H1 (cell line): Measurements from ENCODE around the gene PTPN22. TPM values are rescaled to one million over a fixed set of nuclear protein-coding genes. Genes with fewer than 3 reads are reported as not detected.

ENCODE experiments used
- CTCF ChIA-PET: fragments of 300-600 bp; sonication (Branson Sonifier 250); formaldehyde crosslinking; loops from one replicate; lab custom pipeline; 2021; ENCODE audit not compliant: partially characterized antibody; lab: Charles Lee
- POLR2A ChIA-PET: fragments of 300-600 bp; sonication (Branson Sonifier 250); formaldehyde crosslinking; loops from one replicate; lab custom pipeline; 2021; ENCODE audit warnings: inconsistent platforms; ENCODE audit not compliant: partially characterized antibody; lab: Charles Lee
- DNase-seq, 2 experiments: peaks; one replicate each; pipeline versions ENCODE4 v3.0.0 to v3.0.0-alpha.2; 2010 to 2022; ENCODE audit warnings: low spot score in 2 of 2, low read depth in 1 of 2, mixed read lengths in 1 of 2
- FAIRE-seq: peaks from 2 replicates; lab custom pipeline; 2011; peaks lifted over from hg19 to GRCh38; lab: Jason Lieb, UNC
- H2AFZ ChIP-seq: 2 replicates; pipeline ENCODE4 v1.8.1; 2012; ENCODE audit warnings: low read length, inconsistent platforms
- H2AK5ac ChIP-seq: 2 replicates; pipeline ENCODE4 v1.6.1; 2013; ENCODE audit warnings: low read depth, low read length
- H2BK120ac ChIP-seq: replicated peaks from 2 replicates; pipeline ENCODE3; 2013; ENCODE audit warnings: low read depth, low read length, inconsistent platforms
- H2BK12ac ChIP-seq: 2 replicates; pipeline ENCODE4 v1.6.1; 2013; ENCODE audit warnings: low read depth, low read length
- H2BK15ac ChIP-seq: 2 replicates; pipeline ENCODE4 v1.6.1; 2013; ENCODE audit warnings: low read length
- H2BK20ac ChIP-seq: 2 replicates; pipeline ENCODE4 v1.6.1; 2013; ENCODE audit warnings: low read length
- H2BK5ac ChIP-seq: 2 replicates; pipeline ENCODE4 v1.6.1; 2013; ENCODE audit warnings: low read depth, low read length
- H3K14ac ChIP-seq: 2 replicates; pipeline ENCODE4 v1.6.1; 2013; ENCODE audit warnings: inconsistent platforms; ENCODE audit not compliant: insufficient read length
- H3K18ac ChIP-seq: 2 replicates; pipeline ENCODE4 v1.6.1; 2013; ENCODE audit warnings: low read length; ENCODE audit errors: extremely low read depth
- H3K23ac ChIP-seq: 2 replicates; pipeline ENCODE4 v1.6.1; 2013; ENCODE audit warnings: inconsistent platforms; ENCODE audit not compliant: insufficient read length
- H3K23me2 ChIP-seq: 2 replicates; pipeline ENCODE4 v1.6.1; 2013; ENCODE audit warnings: low read depth, low read length
- H3K27ac ChIP-seq: 2 replicates; pipeline ENCODE4 v1.6.1; 2011; ENCODE audit warnings: low read depth, low read length, inconsistent platforms
- H3K27me3 ChIP-seq, 4 experiments: replicated peaks in 1 of 4; 1 replicate in 1 of 4; 2 replicates in 3 of 4; pipeline versions ENCODE4 v1.6.1 to v1.8.1; 2011 to 2013; ENCODE audit warnings: low read length in 3 of 4, mild to moderate bottlenecking in 3 of 4, inconsistent platforms in 2 of 4, mixed read lengths in 2 of 4, moderate library complexity in 1 of 4; ENCODE audit not compliant: control insufficient read depth in 3 of 4, insufficient read depth in 3 of 4; ENCODE audit errors: extremely low read depth in 1 of 4
- H3K36me3 ChIP-seq, 4 experiments: 2 replicates each; pipeline versions ENCODE4 v1.6.1 to v1.8.1; 2011 to 2013; ENCODE audit warnings: mild to moderate bottlenecking in 4 of 4, low read length in 3 of 4, moderate library complexity in 2 of 4, control low read depth in 1 of 4, inconsistent platforms in 1 of 4; ENCODE audit not compliant: insufficient read depth in 4 of 4, control insufficient read depth in 2 of 4
- H3K4ac ChIP-seq: replicated peaks from 2 replicates; pipeline ENCODE3; 2013; ENCODE audit warnings: low read length, low read depth, mixed read lengths, inconsistent platforms; ENCODE audit not compliant: insufficient read length
- H3K4me1 ChIP-seq, 4 experiments: replicated peaks in 1 of 4; 1 replicate in 1 of 4; 2 replicates in 3 of 4; pipeline versions ENCODE4 v1.6.1 to v1.8.1; 2011 to 2013; ENCODE audit warnings: low read length in 3 of 4, inconsistent platforms in 2 of 4, mixed read lengths in 1 of 4; ENCODE audit not compliant: insufficient read depth in 4 of 4, control insufficient read depth in 3 of 4
- H3K4me2 ChIP-seq, 2 experiments: 2 replicates each; pipeline versions ENCODE4 v1.6.1 to v1.8.1; 2011 to 2013; ENCODE audit warnings: low read depth in 2 of 2, low read length in 2 of 2, control low read depth in 1 of 2, inconsistent platforms in 1 of 2, mild to moderate bottlenecking in 1 of 2; ENCODE audit not compliant: insufficient read depth in 1 of 2
- H3K4me3 ChIP-seq, 4 experiments: fragments of 200-600, 300-600 bp in 1 of 4; sonication (generic), shearing (Covaris generic), sonication (Bioruptor Twin) in 1 of 4; 2 replicates each; pipeline versions ENCODE4 v1.5.1 to v1.8.1; 2011 to 2016; ENCODE audit warnings: low read length in 4 of 4, low read depth in 3 of 4, control low read depth in 2 of 4, inconsistent platforms in 2 of 4, mild to moderate bottlenecking in 2 of 4, mixed read lengths in 1 of 4, moderate library complexity in 1 of 4; ENCODE audit not compliant: insufficient read depth in 2 of 4; ENCODE audit errors: extremely low read depth in 1 of 4
- H3K56ac ChIP-seq: replicated peaks from 2 replicates; pipeline ENCODE3; 2013; ENCODE audit warnings: low read depth, mild to moderate bottlenecking, mixed read lengths, low read length, inconsistent platforms; ENCODE audit not compliant: insufficient read length
- H3K79me1 ChIP-seq: 2 replicates; pipeline ENCODE4 v1.6.1; 2013; ENCODE audit warnings: low read depth, low read length, control low read depth
- H3K79me2 ChIP-seq, 2 experiments: 2 replicates each; pipeline versions ENCODE4 v1.6.1 to v1.8.1; 2012 to 2013; ENCODE audit warnings: low read length in 2 of 2, mild to moderate bottlenecking in 2 of 2, inconsistent platforms in 1 of 2; ENCODE audit not compliant: insufficient read depth in 2 of 2, control insufficient read depth in 1 of 2
- H3K9ac ChIP-seq, 4 experiments: replicated peaks in 1 of 4; 1 replicate in 1 of 4; 2 replicates in 3 of 4; pipeline versions ENCODE4 v1.6.1 to v1.8.1; 2011 to 2013; ENCODE audit warnings: low read depth in 3 of 4, low read length in 3 of 4, control low read depth in 2 of 4, mild to moderate bottlenecking in 2 of 4, moderate library complexity in 2 of 4, inconsistent platforms in 1 of 4; ENCODE audit errors: extremely low read depth in 1 of 4
- H3K9me3 ChIP-seq, 2 experiments: 2 replicates each; pipeline versions ENCODE4 v1.6.1 to v1.8.1; 2012 to 2013; ENCODE audit warnings: mild to moderate bottlenecking in 2 of 2, moderate library complexity in 2 of 2, control low read depth in 1 of 2, inconsistent platforms in 1 of 2, low read depth in 1 of 2, low read length in 1 of 2, mixed read lengths in 1 of 2; ENCODE audit not compliant: insufficient read depth in 2 of 2
- H4K20me1 ChIP-seq, 2 experiments: replicated peaks in 1 of 2; 2 replicates each; pipeline versions ENCODE3 to v1.8.1; 2011 to 2013; ENCODE audit warnings: inconsistent platforms in 2 of 2, low read length in 2 of 2, mild to moderate bottlenecking in 1 of 2; ENCODE audit not compliant: insufficient read depth in 2 of 2, control insufficient read depth in 1 of 2
- H4K5ac ChIP-seq: 2 replicates; pipeline ENCODE4 v1.6.1; 2013; ENCODE audit warnings: low read length, low read depth, mixed read lengths, inconsistent platforms; ENCODE audit not compliant: insufficient read length
- H4K8ac ChIP-seq: 2 replicates; pipeline ENCODE4 v1.8.0; 2013; ENCODE audit warnings: mild to moderate bottlenecking, moderate library complexity, low read length, inconsistent platforms; ENCODE audit not compliant: insufficient read depth; ENCODE audit errors: extremely low read depth
- H4K91ac ChIP-seq: replicated peaks from 2 replicates; pipeline ENCODE3; 2013; ENCODE audit warnings: low read length, mixed read lengths, inconsistent platforms; ENCODE audit not compliant: insufficient read length
- CHD1 ChIP-seq: IDR thresholded peaks from 2 replicates; pipeline ENCODE4 v1.6.1; 2012; ENCODE audit warnings: low read depth, low read length, improper control_type of control experiment
- EP300 ChIP-seq, 2 experiments: IDR thresholded peaks; 1 replicate in 1 of 2; 2 replicates in 1 of 2; pipeline ENCODE4 v1.6.1; 2011 to 2012; ENCODE audit warnings: low read depth in 2 of 2, low read length in 2 of 2, mild to moderate bottlenecking in 2 of 2, borderline replicate concordance in 1 of 2, inconsistent platforms in 1 of 2, moderate library complexity in 1 of 2
- GTF2F1 ChIP-seq: IDR thresholded peaks from 2 replicates; pipeline ENCODE4 v1.6.1; 2012; ENCODE audit warnings: low read depth, low read length, improper control_type of control experiment, borderline replicate concordance
- JUND ChIP-seq: IDR thresholded peaks from 2 replicates; pipeline ENCODE4 v1.6.1; 2011; ENCODE audit warnings: mild to moderate bottlenecking, improper control_type of control experiment, low read length
- NANOG ChIP-seq: IDR thresholded peaks from 2 replicates; pipeline ENCODE4 v1.6.1; 2011; ENCODE audit warnings: low read length, low read depth, mild to moderate bottlenecking, inconsistent platforms; ENCODE audit not compliant: insufficient read depth, poor library complexity, severe bottlenecking
- NRF1 ChIP-seq: IDR thresholded peaks from 2 replicates; pipeline ENCODE4 v1.6.1; 2011; ENCODE audit warnings: mild to moderate bottlenecking, low read depth, low read length, improper control_type of control experiment
- POLR2A ChIP-seq, 2 experiments: IDR thresholded peaks; 1 replicate in 1 of 2; 2 replicates in 1 of 2; pipeline ENCODE4 v1.6.1; 2011; ENCODE audit warnings: low read depth in 2 of 2, low read length in 2 of 2, mild to moderate bottlenecking in 2 of 2; ENCODE audit errors: control extremely low read depth in 1 of 2
- SIN3A ChIP-seq, 2 experiments: IDR thresholded peaks in 1 of 2; conservative IDR thresholded peaks in 1 of 2; 2 replicates each; pipeline ENCODE4 v1.6.1; 2011 to 2012; ENCODE audit warnings: low read length in 2 of 2, improper control_type of control experiment in 1 of 2, low read depth in 1 of 2, mild to moderate bottlenecking in 1 of 2
- WGBS, 2 experiments: shearing (Covaris generic) in 1 of 2; methylation state at CpG; one replicate each; pipeline versions ENCODE4 v1.1.6 to v1.1.7; 2013 to 2015; ENCODE audit warnings: low lambda C conversion rate in 2 of 2, mixed read lengths in 2 of 2, inconsistent platforms in 1 of 2, low coverage in 1 of 2, missing lambda C conversion rate in 1 of 2; ENCODE audit not compliant: insufficient replicate concordance in 2 of 2, insufficient coverage in 1 of 2, insufficient read length in 1 of 2; ENCODE audit errors: extremely low coverage in 1 of 2, missing lambda C conversion rate in 1 of 2; 5-methylcytosine and 5-hydroxymethylcytosine counted together
- polyA plus RNA-seq, 7 experiments: library from polyadenylated mRNA; depleted of rRNA in 3 of 7; stranded (reverse) in 5 of 7; unstranded in 2 of 7; fragments of >200 nt in 5 of 7; fragments of 200-250 nt in 2 of 7; gene quantifications; 1 replicate in 5 of 7; 2 replicates in 1 of 7; 4 replicates in 1 of 7; pipeline versions ENCODE4 v1.2.1 to v1.2.3, GENCODE V29; 2011 to 2013; ENCODE audit warnings: missing spikeins in 2 of 7, mixed read lengths in 2 of 7
- total RNA-seq: library from RNA; stranded (reverse); fragmentation: NEBNext Ultra II Directional; extraction: Animal tissue kit (Norgen Biotek cat#: 25700); gene quantifications from 2 replicates; pipeline ENCODE4 v1.2.1, GENCODE V29; 2021
- TF ChIP-seq, protein P1 (sequence below), 3 experiments: IDR thresholded peaks; 1 replicate in 2 of 3; 2 replicates in 1 of 3; pipeline versions ENCODE4 v1.5.1 to v1.6.1; 2011; ENCODE audit warnings: low read length in 3 of 3, mild to moderate bottlenecking in 3 of 3, inconsistent platforms in 2 of 3, low read depth in 1 of 3, moderate library complexity in 1 of 3; ENCODE audit not compliant: insufficient read depth in 1 of 3; ENCODE audit errors: control extremely low read depth in 1 of 3
- TF ChIP-seq, protein P2 (sequence below): IDR thresholded peaks from 2 replicates; pipeline ENCODE4 v1.6.1; 2011; ENCODE audit warnings: low read length, improper control_type of control experiment

Gene PTPN22
- total and polyA plus RNA-seq, 2 of the 8 experiments (the other 6 are each of a cell fraction or from before 2014, with no cell fraction given) = not detected

GRCh38 chr1:113860891-113861290 is 10.6 kb downstream of the PTPN22 start:
- no peak overlapping the region for H2BK5ac ChIP-seq
- ChIA-PET CTCF (interaction anchor here (1.1 to 1.2 kb wide), 2 partner anchors 9 to 17 kb away, joined by 4 read pairs; no protein-coding TSS in a partner anchor), POLR2A (no interaction called here)
- H3K9ac ChIP-seq = no peak overlapping the region
- H3K18ac ChIP-seq = no peak overlapping the region
- H3K9me3 ChIP-seq = no peaks in the 10 kb centered on the region
- H3K14ac ChIP-seq = no peak overlapping the region
- 92% methylated on average over 3 of the region's 3 CpGs; no CpG with 5 or more reads in 1 of the 2 experiments for WGBS, 2 experiments
- no peak overlapping the region for H2BK20ac ChIP-seq
- no peak for DNase-seq
- no peaks in the 10 kb centered on the region for H4K20me1 ChIP-seq
- H4K91ac ChIP-seq = no peak overlapping the region
- H2AFZ ChIP-seq = no peak overlapping the region
- no peaks in the 10 kb centered on the region for H3K27me3 ChIP-seq
- no peak overlapping the region for H3K27ac ChIP-seq
- no peaks in the 10 kb centered on the region for H3K4me1 ChIP-seq
- no peak overlapping the region for H3K4me2 ChIP-seq
- FAIRE-seq = no peak
- H3K79me1 ChIP-seq = no peaks in the 10 kb centered on the region
- no peaks in the 10 kb centered on the region for H3K23me2 ChIP-seq
- no peak overlapping the region for H2BK15ac ChIP-seq
- no peak overlapping the region for H2BK12ac ChIP-seq
- H2BK120ac ChIP-seq = no peak overlapping the region
- no peak overlapping the region for H3K56ac ChIP-seq
- no peaks in the 10 kb centered on the region for H3K79me2 ChIP-seq
- no peak overlapping the region for H3K4ac ChIP-seq
- H4K8ac ChIP-seq = no peak overlapping the region
- no peak overlapping the region for H3K23ac ChIP-seq
- no peak overlapping the region for H3K4me3 ChIP-seq
- no peak overlapping the region for H2AK5ac ChIP-seq
- no peak overlapping the region for H4K5ac ChIP-seq
- no peaks in the 10 kb centered on the region for H3K36me3 ChIP-seq
- TF ChIP-seq SIN3A (conservative IDR thresholded peaks at IDR 0.05 in 1 of 2, IDR thresholded peaks at IDR 0.05 in 1 of 2; ENCODE audit: low read depth in 1 of 2, low read length in 2 of 2) = no peak
- TF ChIP-seq, protein P1, sequence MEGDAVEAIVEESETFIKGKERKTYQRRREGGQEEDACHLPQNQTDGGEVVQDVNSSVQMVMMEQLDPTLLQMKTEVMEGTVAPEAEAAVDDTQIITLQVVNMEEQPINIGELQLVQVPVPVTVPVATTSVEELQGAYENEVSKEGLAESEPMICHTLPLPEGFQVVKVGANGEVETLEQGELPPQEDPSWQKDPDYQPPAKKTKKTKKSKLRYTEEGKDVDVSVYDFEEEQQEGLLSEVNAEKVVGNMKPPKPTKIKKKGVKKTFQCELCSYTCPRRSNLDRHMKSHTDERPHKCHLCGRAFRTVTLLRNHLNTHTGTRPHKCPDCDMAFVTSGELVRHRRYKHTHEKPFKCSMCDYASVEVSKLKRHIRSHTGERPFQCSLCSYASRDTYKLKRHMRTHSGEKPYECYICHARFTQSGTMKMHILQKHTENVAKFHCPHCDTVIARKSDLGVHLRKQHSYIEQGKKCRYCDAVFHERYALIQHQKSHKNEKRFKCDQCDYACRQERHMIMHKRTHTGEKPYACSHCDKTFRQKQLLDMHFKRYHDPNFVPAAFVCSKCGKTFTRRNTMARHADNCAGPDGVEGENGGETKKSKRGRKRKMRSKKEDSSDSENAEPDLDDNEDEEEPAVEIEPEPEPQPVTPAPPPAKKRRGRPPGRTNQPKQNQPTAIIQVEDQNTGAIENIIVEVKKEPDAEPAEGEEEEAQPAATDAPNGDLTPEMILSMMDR (IDR thresholded peaks at IDR 0.05; ENCODE audit: control extremely low read depth in 1 of 3, insufficient read depth in 1 of 3, low read depth in 1 of 3, low read length in 3 of 3) = no peak
- TF ChIP-seq POLR2A (IDR thresholded peaks at IDR 0.05; ENCODE audit: control extremely low read depth in 1 of 2, low read depth in 2 of 2, low read length in 2 of 2) = no peak
- TF ChIP-seq JUND = no peak
- no peak for TF ChIP-seq EP300 (IDR thresholded peaks at IDR 0.05; ENCODE audit: borderline replicate concordance in 1 of 2, low read depth in 2 of 2, low read length in 2 of 2)
- TF ChIP-seq NRF1 = no peak
- TF ChIP-seq GTF2F1 = no peak
- no peak for TF ChIP-seq CHD1
- TF ChIP-seq, protein P2, sequence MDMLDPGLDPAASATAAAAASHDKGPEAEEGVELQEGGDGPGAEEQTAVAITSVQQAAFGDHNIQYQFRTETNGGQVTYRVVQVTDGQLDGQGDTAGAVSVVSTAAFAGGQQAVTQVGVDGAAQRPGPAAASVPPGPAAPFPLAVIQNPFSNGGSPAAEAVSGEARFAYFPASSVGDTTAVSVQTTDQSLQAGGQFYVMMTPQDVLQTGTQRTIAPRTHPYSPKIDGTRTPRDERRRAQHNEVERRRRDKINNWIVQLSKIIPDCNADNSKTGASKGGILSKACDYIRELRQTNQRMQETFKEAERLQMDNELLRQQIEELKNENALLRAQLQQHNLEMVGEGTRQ = no peak
- TF ChIP-seq NANOG = no peak
